Measurements from ENCODE around the gene ISCU.

Gene ISCU

GRCh38 chr12:108543652-108544051 is 18.7 kb upstream of the ISCU start:
- Histone ChIP-seq H3K9ac (ENCODE audit: low read length) (no peak overlapping the region), H3K4me1 (ENCODE audit: low read length) (peaks cover 80% of the 10 kb centered on the region), H3K36me3 (replicated peaks; ENCODE audit: low read depth, low read length) (peaks cover 71% of the 10 kb centered on the region), H3K27me3 (ENCODE audit: low read depth, low read length) (no peaks in the 10 kb centered on the region), H3K4me3 (ENCODE audit: low read length) (no peak overlapping the region), H3K9me3 (ENCODE audit: insufficient read depth, low read length) (no peaks in the 10 kb centered on the region), H4K20me1 (ENCODE audit: insufficient read depth, low read length) (no peaks in the 10 kb centered on the region), H3K4me2 (ENCODE audit: low read length) (no peak overlapping the region), H2AFZ (ENCODE audit: low read depth, low read length) (no peak overlapping the region), H3K27ac (ENCODE audit: low read length) (peak overlapping the region; percentile 2; the same call in 1 of the 2 replicates), H3K79me2 (ENCODE audit: low read length) (peaks cover 82% of the 10 kb centered on the region)
- TF ChIP-seq CTCF (IDR thresholded peaks at IDR 0.05; ENCODE audit: low read depth, low read length): no peak
- no peak for TF ChIP-seq EZH2phosphoT487 (IDR thresholded peaks at IDR 0.05; ENCODE audit: low read depth)

- Histone ChIP-seq H3K4me2 (ENCODE audit: low read length) (peak overlapping the region; percentile 33; the same call in 1 of the 2 replicates), H3K27ac (ENCODE audit: low read length) (peak overlapping the region; percentile 49), H3K36me3 (replicated peaks; ENCODE audit: low read depth, low read length) (peaks cover 60% of the 10 kb centered on the region), H3K9me3 (ENCODE audit: insufficient read depth, low read length) (no peaks in the 10 kb centered on the region), H4K20me1 (ENCODE audit: insufficient read depth, low read length) (peaks cover 34% of the 10 kb centered on the region), H3K27me3 (ENCODE audit: low read depth, low read length) (no peaks in the 10 kb centered on the region), H3K4me1 (ENCODE audit: low read length) (peaks cover 67% of the 10 kb centered on the region), H3K4me3 (ENCODE audit: low read length) (no peak overlapping the region), H2AFZ (ENCODE audit: low read depth, low read length) (no peak overlapping the region), H3K79me2 (ENCODE audit: low read length) (peaks cover 89% of the 10 kb centered on the region), H3K9ac (ENCODE audit: low read length) (no peak overlapping the region)
- TF ChIP-seq CTCF (IDR thresholded peaks at IDR 0.05; ENCODE audit: low read depth, low read length): no peak
- no peak for TF ChIP-seq EZH2phosphoT487 (IDR thresholded peaks at IDR 0.05; ENCODE audit: low read depth)
Observed at GRCh38 chr12:108547686-108548085, 14.7 kb upstream of the ISCU start.

- no peak overlapping the region for H3K4me3 ChIP-seq (ENCODE audit: low read length)
- peaks cover 90% of the 10 kb centered on the region for H3K79me2 ChIP-seq (ENCODE audit: low read length)
- peaks cover 48% of the 10 kb centered on the region for H3K36me3 ChIP-seq (replicated peaks; ENCODE audit: low read depth, low read length)
- no peaks in the 10 kb centered on the region for H3K9me3 ChIP-seq (ENCODE audit: insufficient read depth, low read length)
- H3K27me3 ChIP-seq (ENCODE audit: low read depth, low read length): no peaks in the 10 kb centered on the region
- no peak overlapping the region for H3K27ac ChIP-seq (ENCODE audit: low read length)
- peaks cover 60% of the 10 kb centered on the region for H3K4me1 ChIP-seq (ENCODE audit: low read length)
- no peak overlapping the region for H2AFZ ChIP-seq (ENCODE audit: low read depth, low read length)
- TF ChIP-seq CTCF (IDR thresholded peaks at IDR 0.05; ENCODE audit: low read depth, low read length): no peak
- no peak for TF ChIP-seq EZH2phosphoT487 (IDR thresholded peaks at IDR 0.05; ENCODE audit: low read depth)
- peaks cover 48% of the 10 kb centered on the region for H4K20me1 ChIP-seq (ENCODE audit: insufficient read depth, low read length)
- no peak overlapping the region for H3K9ac ChIP-seq (ENCODE audit: low read length)
- peak overlapping the region; percentile 1; the same call in 1 of the 2 replicates for H3K4me2 ChIP-seq (ENCODE audit: low read length)
Observed at GRCh38 chr12:108548954-108549521, 13.4 kb upstream of the ISCU start.

- Histone ChIP-seq H4K20me1 (ENCODE audit: insufficient read depth, low read length) (peaks cover 69% of the 10 kb centered on the region), H3K27me3 (ENCODE audit: low read depth, low read length) (no peaks in the 10 kb centered on the region), H2AFZ (ENCODE audit: low read depth, low read length) (no peak overlapping the region), H3K9ac (ENCODE audit: low read length) (no peak overlapping the region), H3K4me3 (ENCODE audit: low read length) (no peak overlapping the region), H3K79me2 (ENCODE audit: low read length) (peaks cover 94% of the 10 kb centered on the region), H3K4me1 (ENCODE audit: low read length) (peaks cover 40% of the 10 kb centered on the region), H3K9me3 (ENCODE audit: insufficient read depth, low read length) (no peaks in the 10 kb centered on the region), H3K4me2 (ENCODE audit: low read length) (peak overlapping the region; percentile 14), H3K27ac (ENCODE audit: low read length) (no peak overlapping the region), H3K36me3 (replicated peaks; ENCODE audit: low read depth, low read length) (peaks cover 37% of the 10 kb centered on the region)
- TF ChIP-seq CTCF (IDR thresholded peaks at IDR 0.05; ENCODE audit: low read depth, low read length) (no peak), EZH2phosphoT487 (IDR thresholded peaks at IDR 0.05; ENCODE audit: low read depth) (no peak)
Observed at GRCh38 chr12:108551535-108551934, 10.9 kb upstream of the ISCU start.

Data from OCI-LY3 (cell line).